Testis (tissue), 3 donors: Measurements from ENCODE around the gene KCNH2. TPM values are rescaled to one million over a fixed set of nuclear protein-coding genes. Genes with fewer than 3 reads are reported as not detected.

Experiments used
- DNase-seq: peaks from one replicate; pipeline ENCODE4 v3.0.0-alpha.2; 2019
- H3K27ac ChIP-seq, 2 donors: fragments of 200-600 bp; sonication (generic); one replicate each; pipeline ENCODE4 v1.5.1; 2019
- H3K27me3 ChIP-seq: fragments of 200-600 bp; sonication (generic); one replicate; pipeline ENCODE4 v1.5.1; 2019
- H3K36me3 ChIP-seq: fragments of 200-600 bp; sonication (generic); one replicate; pipeline ENCODE4 v1.5.1; 2017; ENCODE audit warnings: low read depth; ENCODE audit errors: missing control alignments
- H3K4me1 ChIP-seq: fragments of 200-600 bp; sonication (generic); one replicate; pipeline ENCODE4 v1.5.1; 2019
- H3K4me3 ChIP-seq, 2 donors: fragments of 200-600 bp; sonication (generic); one replicate each; pipeline ENCODE4 v1.5.1; 2017 to 2019
- H3K9me3 ChIP-seq: fragments of 200-600 bp; sonication (generic); one replicate; pipeline ENCODE4 v1.5.1; 2017
- CTCF ChIP-seq, 3 experiments: fragments of 450-650 bp in 2 of 3; fragments of 200-600 bp in 1 of 3; sonication (generic) in 1 of 3; IDR thresholded peaks; one replicate each; pipeline ENCODE4 v1.5.1; 2016 to 2019; ENCODE audit warnings: antibody characterized with exemption in 3 of 3, mild to moderate bottlenecking in 2 of 3, moderate library complexity in 1 of 3
- POLR2A ChIP-seq: fragments of 450-650 bp; IDR thresholded peaks from one replicate; pipeline ENCODE4 v1.6.1; 2017; ENCODE audit warnings: antibody characterized with exemption, mild to moderate bottlenecking, moderate library complexity
- WGBS, 2 donors: methylation state at CpG; one replicate each; pipeline ENCODE4 v1.1.5; 2018; 5-methylcytosine and 5-hydroxymethylcytosine counted together
- intact Hi-C: fragments of 100-400 bp; cut with DNase I; formaldehyde crosslinking; loops from one replicate; pipeline ENCODE4 v1.15.1; 2023; ENCODE audit warnings: low total_unique reads
- polyA plus RNA-seq: library from polyadenylated mRNA; stranded (reverse); fragments of 350-450 nt; fragmentation: Illumina TruSeq; extraction: RNeasy Lipid Tissue Mini Kit (QIAGEN cat#74804); gene quantifications from one replicate; pipeline ENCODE4 v1.2.3, GENCODE V29; 2014; ENCODE audit warnings: low read depth, low replicate concordance; ENCODE audit not compliant: insufficient read depth
- total RNA-seq, 2 donors: library from RNA; depleted of rRNA; stranded (reverse); fragments of >200 nt; gene quantifications; one replicate each; pipeline ENCODE4 v1.2.3, GENCODE V29; 2016

Gene KCNH2
- total and polyA plus RNA-seq, 3 donors from 2014 or later: 82.5 to 247 (median 230) TPM

- intact Hi-C loops: no loop called here
- Histone ChIP-seq H3K9me3 (no peaks in the 10 kb centered on the region), H3K4me1 (peaks cover 8% of the 10 kb centered on the region), H3K27me3 (no peaks in the 10 kb centered on the region), H3K36me3 (no peaks in the 10 kb centered on the region), H3K27ac (no peak overlapping the region), H3K4me3 (no peak overlapping the region)
- WGBS, 2 donors: 51 to 81% methylated on average over 3 to 29 of the region's 31 CpGs
- no peak for DNase-seq
- TF ChIP-seq POLR2A: no peak
- TF ChIP-seq CTCF (IDR thresholded peaks at IDR 0.05): no peak
These were observed 18.4 kb upstream of the KCNH2 start for GRCh38 chr7:150996376-150997074.

GRCh38 chr7:150994838-150995510 lies 16.9 kb upstream of the KCNH2 start:
- Histone ChIP-seq H3K27ac (no peak overlapping the region), H3K27me3 (no peaks in the 10 kb centered on the region), H3K36me3 (no peaks in the 10 kb centered on the region), H3K4me3 (no peak overlapping the region), H3K9me3 (no peaks in the 10 kb centered on the region), H3K4me1 (peaks cover 8% of the 10 kb centered on the region)
- TF ChIP-seq CTCF (IDR thresholded peaks at IDR 0.05): no peak
- no peak for TF ChIP-seq POLR2A
- intact Hi-C loops: no loop called here
- 77 to 78% methylated on average over 6 to 19 of the region's 19 CpGs for WGBS, 2 donors
- no peak for DNase-seq

GRCh38 chr7:150994141-150994837 lies 16.2 kb upstream of the KCNH2 start:
- Histone ChIP-seq H3K27ac (no peak overlapping the region), H3K36me3 (no peaks in the 10 kb centered on the region), H3K27me3 (no peaks in the 10 kb centered on the region), H3K9me3 (no peaks in the 10 kb centered on the region), H3K4me3 (no peak overlapping the region), H3K4me1 (peaks cover 14% of the 10 kb centered on the region)
- TF ChIP-seq CTCF (IDR thresholded peaks at IDR 0.05): no peak
- no peak for TF ChIP-seq POLR2A
- intact Hi-C loops: no loop called here
- peak; percentile 54 for DNase-seq
- 56 to 58% methylated on average over 9 to 14 of the region's 15 CpGs for WGBS, 2 donors

GRCh38 chr7:150993511-150993910 lies 15.4 kb upstream of the KCNH2 start:
- 92 to 93% methylated on average over 3 to 14 of the region's 14 CpGs for WGBS, 2 donors
- intact Hi-C loops: no loop called here

More at GRCh38 chr7:150993511-150993910, 15.4 kb upstream of the KCNH2 start:
- Histone ChIP-seq H3K4me3 (no peak overlapping the region), H3K27ac (no peak overlapping the region), H3K36me3 (no peaks in the 10 kb centered on the region), H3K27me3 (no peaks in the 10 kb centered on the region), H3K4me1 (peaks cover 22% of the 10 kb centered on the region), H3K9me3 (no peaks in the 10 kb centered on the region)
- no peak for DNase-seq
- TF ChIP-seq POLR2A: no peak
- no peak for TF ChIP-seq CTCF (IDR thresholded peaks at IDR 0.05)
